Endothelial cell of umbilical vein (primary cell): ENCODE results near the gene ATXN7.

ENCODE experiments used
- CTCF ChIP-seq, 2 donors: IDR thresholded peaks; 1 replicate in 1 of 2; 2 replicates in 1 of 2; pipeline ENCODE4 v1.5.1; 2011; ENCODE audit warnings: low read length in 2 of 2, mild to moderate bottlenecking in 2 of 2, moderate library complexity in 2 of 2, control low read depth in 1 of 2, inconsistent platforms in 1 of 2, low read depth in 1 of 2; ENCODE audit not compliant: insufficient read depth in 1 of 2; ENCODE audit errors: extremely low read depth in 1 of 2
- MAX ChIP-seq: IDR thresholded peaks from 2 replicates; pipeline ENCODE4 v1.6.1; 2011; ENCODE audit not compliant: insufficient read depth, insufficient read length
- POLR2A ChIP-seq: IDR thresholded peaks from 2 replicates; pipeline ENCODE4 v1.6.1; 2012; ENCODE audit warnings: low read depth, mild to moderate bottlenecking, control low read depth, low read length
- POLR2AphosphoS5 ChIP-seq: IDR thresholded peaks from 2 replicates; pipeline ENCODE4 v1.6.1; 2012; ENCODE audit warnings: low read depth, mild to moderate bottlenecking, control low read depth, low read length, moderate library complexity; ENCODE audit not compliant: insufficient read depth

- TF ChIP-seq CTCF (IDR thresholded peaks at IDR 0.05; ENCODE audit: extremely low read depth in 1 of 2, insufficient read depth in 1 of 2, low read depth in 1 of 2, low read length in 2 of 2) (no peak), MAX (no peak), POLR2A (no peak), POLR2AphosphoS5 (no peak)
Measured at GRCh38 chr3:63942528-63942927, 78.9 kb downstream of the ATXN7 start.
